HG02840 (cell line): ENCODE results near the gene DHCR24.

Experiments used
- ATAC-seq: cut with Tn5 transposase; IDR thresholded peaks from one replicate; pipeline ENCODE4 v1.9.1; 2021; ENCODE audit warnings: mild to moderate bottlenecking, moderate library complexity, moderate number of reproducible peaks; ENCODE audit not compliant: unreplicated experiment, low FRiP score

The DHCR24 gene

DNA sequence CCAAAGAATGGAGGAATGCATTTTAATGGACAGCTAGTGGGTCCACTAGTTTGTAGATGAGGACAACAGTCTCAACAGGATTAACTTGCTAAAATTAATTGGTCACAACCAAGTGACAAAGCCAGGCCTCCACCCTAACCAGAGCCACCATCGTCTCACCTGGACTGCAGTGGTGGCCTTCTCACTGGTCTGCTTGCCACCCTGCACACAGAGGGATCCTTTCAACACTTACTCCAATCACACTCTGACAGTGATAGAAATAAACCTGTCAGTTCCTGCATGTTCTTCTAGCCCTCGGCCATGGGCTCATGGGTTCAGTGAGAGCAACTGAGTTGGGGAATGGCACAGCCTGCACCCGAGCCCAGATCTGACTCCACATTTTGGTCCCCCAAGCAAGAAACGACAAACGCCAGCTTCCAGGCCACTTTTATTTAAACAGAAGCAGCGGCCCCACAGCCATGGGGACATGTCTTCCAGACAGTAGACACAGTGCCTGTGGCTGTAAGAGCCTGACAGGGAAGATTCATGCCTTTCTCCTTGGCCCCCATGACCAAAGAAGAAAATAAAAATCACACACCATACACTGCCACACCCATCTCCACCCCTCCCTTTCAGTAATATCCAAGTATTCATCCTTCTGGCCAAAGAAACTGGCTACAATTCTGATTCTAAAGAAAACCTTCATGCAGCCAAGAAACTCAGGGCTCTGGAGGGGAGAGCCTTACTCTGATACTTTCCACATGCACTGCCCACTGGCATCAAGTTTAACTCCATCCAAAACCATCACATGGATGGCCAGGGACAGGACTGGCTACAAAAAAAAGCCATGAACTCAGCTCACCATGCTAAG, 37.6 kb downstream of the DHCR24 start:
- ATAC-seq: no peak

DNA sequence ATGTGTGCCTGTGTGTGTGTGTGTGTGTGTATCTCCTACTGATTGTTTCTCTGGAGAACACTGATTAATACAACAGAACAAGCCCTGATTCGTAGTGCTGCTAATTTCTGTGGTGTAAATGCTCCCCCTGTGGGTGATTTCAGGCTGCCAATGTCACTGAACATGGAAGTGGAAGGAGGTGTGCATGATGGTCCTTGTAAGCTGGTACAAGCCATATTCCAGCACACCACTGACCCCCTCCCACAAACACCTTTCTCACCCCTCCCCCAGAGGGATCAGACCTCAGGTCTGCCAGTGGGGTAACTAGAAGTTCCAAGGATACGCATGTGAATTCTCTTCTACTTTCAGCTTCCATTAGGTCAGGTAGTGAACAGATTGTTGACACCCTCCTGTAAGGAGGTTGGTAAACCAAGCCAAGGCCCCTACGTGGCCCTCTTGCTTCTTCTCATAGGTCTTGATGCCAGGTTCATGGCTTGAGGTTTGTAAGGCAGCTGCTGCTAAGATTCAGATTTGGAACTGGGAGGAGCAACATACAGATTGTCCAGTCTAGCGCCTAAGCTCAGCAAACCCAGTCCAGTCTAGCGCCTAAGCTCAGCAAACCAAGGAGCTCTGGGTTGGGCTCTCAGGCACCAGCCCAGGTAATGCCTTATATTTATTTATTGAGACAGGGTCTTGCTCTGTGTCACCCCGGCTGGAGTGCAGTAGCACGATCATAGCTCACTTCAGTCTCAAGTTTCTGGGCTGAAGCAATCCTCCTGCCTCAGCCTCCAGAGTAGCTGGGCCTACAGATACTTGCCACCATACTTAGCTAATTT, 38.7 kb downstream of the DHCR24 start:
- ATAC-seq: no peak

DNA sequence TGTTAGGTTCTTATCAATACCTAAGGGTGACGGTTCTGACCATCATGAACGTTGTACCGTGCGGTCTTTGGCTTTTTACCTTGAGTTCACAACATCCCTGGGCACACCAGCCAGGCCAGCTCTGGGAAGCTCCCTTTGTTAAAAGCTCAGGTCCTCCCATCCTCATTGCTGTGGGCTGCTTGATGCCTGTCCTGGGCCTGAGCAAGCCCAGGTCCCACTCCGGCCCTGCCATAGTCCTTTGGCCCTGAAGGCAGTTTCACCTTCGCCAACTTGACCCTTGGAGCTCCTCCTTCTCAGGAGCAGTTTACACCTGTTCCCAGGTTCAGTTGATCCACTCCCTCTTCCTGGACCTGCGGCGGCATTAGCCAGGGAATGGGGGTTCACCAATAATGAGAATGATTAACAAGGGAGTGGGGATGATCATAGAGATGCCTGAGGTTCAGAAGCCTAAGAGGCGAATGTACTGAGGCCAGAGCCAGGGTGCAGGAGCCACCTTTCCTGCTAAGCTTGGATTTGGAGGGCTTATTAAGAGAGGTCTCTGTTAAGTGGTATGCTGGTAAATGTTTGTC, 40.2 kb downstream of the DHCR24 start:
- ATAC-seq: no peak

DNA sequence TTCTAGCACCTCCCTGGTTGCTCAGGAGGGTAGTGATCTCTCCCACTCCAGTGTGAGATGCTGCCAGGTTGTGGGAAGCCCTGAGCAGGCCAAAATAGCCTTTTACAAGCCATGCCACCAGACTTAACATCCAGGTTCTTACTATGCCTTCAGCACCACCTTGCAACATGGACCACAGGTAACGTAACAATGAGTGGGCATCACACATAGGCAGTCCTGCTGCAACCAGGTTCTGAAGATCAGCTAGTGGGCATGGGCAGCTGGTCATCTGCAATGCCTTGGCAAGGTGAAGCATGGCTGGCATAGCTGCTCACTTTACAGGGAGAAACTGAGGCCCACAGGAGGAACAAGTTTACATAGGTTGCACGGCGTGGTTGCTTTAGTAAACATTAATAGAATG, 40.7 kb downstream of the DHCR24 start:
- no peak for ATAC-seq

DNA sequence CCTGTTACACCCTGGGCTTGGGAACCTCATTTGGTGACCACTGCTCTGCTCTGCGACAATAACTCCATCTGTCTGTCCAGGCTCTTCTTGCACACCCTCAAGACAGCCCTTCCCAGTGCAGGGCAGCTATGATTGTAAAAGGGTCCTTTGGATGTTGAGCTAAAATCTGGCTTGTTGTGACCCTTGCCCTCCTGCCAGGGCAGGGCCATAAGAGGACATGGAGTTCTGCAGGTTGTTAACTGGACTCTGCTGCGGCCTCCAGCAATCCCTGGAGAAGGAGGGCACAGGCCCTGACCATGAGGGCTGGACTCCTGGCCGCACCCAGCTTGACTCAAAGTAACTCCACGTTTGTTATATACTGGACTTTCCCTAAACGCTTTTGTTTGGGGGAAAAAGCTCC, 41.2 kb downstream of the DHCR24 start:
- ATAC-seq: no peak

DNA sequence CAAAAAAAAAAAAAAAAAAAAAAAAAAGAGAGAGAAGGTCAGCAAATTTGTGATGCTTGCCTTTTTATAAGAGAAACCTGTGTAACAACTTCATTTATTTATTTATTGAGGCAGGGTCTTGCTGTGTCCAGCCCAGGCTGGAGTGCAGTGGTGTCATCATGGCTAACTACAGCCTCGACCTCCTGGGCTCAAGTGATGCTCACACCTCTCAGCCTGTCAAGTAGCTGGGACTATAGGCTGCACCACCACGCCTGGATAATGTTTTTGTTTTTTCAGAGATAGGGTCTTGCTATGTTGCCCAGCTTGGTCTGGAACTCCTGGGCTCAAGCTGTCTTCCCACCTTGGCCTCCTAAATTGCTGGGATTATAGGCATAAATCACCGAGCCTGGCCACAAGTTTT, 42.4 kb downstream of the DHCR24 start:
- ATAC-seq: no peak

DNA sequence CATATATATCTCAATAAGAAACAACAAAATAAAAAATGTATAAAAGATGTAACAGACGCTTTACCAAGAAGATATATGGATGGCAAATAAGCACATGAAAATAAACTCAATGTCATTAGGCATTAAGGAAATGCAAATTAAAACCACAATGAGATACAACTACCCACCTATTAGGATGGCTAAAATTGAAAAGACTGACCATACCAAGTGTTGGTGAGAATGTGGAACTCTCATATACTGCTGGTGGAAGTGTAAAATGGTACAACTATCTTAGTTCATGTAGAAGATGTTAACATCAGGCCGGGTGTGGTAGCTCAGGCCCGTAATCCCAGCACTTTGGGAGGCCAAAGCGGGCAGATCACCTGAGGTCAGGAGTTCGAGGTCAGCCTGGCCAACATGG, 43.5 kb downstream of the DHCR24 start:
- ATAC-seq: no peak

DNA sequence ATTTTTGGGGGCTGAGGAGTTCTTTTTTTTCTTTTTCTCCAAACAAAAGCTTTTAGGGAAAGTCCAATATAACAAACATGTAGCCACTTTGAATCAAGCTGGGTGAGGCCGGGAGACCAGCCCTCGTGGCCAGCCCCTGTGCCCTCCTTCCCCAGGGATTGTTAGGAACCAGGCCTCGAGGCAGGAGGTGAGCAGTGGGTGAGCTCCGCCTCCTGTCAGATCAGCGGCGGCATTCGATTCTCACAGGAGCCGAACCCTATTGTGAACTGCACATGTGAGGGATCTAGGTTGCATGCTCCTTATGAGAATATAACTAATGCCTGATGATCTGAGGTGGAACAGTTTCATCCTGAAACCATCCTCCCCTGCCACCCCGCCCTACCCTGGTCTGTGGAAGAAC, 44.0 kb downstream of the DHCR24 start:
- no peak for ATAC-seq

DNA sequence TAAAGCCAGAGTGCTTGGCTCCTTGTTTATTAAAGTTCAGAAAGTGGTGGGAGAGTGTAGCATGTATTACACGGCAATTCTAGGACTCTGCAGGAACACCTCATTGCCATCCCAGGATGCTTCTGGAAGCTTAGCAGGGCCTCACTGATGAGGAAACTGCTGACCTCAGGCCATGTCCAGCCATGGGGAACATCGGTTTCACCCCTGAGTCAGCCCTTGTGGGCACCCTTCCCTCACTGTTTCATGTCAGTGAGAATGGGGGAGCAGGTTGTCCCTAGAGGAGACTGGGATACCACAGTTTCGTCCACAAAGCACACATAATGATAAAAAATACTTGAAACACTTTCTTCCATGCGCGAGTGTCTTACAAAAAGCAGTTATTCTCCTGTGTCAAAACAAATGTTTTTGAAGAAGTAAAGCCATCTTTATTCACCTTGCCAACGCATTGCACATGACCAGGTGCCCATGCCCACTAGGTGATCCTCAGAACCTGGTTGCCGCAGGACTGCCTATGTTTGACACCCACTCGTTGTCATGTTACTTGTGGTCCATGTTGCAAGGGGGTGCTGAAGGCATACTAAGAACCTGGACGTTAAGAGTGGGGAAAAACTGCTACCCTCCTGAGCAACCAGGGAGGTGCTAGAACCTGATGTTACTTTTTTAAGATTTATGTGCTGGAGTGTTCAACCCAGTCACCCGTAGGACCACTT, 44.6 kb downstream of the DHCR24 start:
- no peak for ATAC-seq

DNA sequence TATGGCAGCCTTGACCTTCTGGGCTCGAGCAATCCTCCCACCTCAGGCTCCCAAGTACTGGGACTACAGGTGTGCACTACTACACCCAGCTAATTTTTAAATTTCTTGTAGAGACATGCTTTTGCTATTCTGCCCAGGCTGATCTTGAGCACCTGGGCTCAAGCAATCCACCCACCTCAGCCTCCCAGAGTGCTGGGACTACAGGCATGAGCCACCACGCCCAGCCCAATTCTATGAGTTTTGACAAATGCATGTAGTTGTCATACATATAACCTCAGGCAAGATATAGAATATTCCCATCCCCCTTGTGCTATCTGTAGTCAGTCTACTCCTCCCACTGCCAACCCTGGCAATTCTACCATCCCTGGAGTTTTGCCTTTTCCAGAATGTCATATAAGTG, 47.2 kb downstream of the DHCR24 start:
- ATAC-seq: no peak

DNA sequence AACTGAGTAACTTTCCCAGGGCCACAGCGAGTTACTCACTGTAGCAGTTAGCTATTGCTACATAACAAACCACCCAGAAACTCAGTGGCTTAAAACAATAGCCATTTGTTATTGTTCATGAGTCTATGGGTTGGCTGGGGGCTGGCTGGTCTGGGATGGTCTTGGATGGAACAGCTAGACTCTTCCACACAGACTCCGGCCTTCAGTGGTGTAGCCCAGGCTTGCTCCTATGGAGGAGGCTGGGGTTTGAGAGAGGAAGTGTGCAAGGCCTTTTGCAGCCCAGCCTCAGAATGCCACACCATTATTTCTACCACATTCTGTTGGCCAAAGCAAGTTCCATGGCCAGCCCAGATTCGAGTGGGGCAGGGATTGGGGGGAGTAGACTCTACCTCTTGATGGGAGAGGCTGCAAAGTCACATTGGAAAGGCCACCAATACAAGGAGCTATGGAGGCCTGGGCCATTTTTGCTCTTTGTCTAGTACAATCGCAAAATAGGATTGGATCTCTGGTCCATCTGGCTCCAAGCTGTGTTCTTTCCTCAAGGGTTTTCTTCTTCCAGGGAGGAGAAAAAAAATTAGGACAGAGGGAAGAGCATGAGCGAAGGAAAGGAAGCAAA, 48.3 kb downstream of the DHCR24 start:
- no peak for ATAC-seq

DNA sequence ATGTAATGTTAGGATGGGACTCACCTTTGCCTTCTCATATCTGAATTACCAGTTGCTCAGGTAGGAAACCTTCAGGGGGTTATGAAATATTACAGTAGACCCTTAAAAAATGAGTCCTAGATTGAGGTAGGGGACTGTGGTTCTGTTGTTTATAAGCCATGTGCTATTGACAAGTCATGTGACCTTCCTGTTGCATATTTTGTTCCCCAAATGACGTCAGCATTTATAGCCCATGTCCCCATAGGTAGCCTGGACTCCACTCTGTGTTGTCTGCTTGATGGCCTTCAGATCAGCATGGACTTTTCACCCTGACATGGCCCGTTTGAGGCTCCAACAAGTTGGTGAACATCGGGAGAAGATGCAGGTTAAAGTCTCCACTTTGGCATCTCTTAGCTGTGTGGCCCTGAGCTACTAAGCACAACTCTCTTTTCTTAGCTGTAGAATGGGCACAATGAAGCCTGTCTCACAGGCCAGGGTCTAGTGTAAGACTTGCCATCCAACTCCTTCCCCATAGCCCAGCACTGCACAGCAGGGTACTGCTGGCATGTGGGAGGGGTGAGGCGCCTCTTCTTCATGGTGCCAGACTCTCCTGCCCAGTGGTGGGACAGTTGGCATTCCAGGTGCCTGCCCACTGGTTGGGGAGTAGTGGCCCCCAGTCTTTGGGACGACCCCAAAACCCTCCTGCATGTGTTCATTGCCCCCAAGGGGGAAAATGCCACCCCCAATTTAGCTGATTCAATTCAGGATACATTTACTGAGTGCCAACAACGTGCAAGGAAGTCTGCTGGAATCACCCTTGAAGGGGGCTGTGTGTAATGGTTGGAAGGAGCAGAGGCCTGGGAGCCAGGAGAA, 49.8 kb downstream of the DHCR24 start:
- ATAC-seq: no peak

DNA sequence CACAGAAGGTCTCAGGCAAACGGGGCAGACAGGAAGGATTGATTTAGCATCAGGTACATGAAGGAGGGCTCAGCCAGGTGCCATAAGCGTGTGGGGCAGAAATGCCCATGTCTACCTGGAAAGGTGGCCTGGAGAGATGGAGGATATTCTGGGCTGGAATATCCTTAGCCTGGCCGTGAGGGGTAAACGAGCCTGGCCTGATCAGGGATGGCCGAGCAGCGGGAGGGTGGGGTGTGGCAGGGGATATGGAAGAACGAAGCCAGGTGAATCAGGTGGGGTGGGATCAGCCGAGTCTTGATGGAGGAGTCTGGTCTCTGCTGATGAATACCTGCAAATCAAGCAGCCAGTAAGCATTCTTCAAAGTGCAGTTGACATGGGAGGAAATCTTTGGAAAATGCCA, 50.4 kb downstream of the DHCR24 start:
- no peak for ATAC-seq

DNA sequence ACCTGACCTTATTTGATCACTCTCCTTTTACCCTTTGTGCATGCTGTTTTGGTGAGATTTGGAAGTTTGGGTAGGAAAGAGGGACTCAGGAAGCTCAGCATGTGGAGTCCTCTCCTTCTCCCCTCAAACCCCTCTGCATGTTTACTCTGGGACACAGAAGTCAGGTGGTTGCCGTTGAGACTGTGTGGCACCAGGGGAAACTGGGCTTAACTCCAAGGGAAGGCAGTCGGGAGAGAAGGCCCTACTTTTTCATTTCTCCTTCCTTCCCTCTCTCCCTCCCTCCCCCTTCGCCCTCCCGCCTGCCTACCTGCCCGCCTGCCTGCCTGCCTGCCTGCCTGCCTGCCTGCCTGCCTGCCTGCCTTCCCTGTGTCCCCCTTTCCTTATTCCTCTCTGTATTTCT, 51.0 kb downstream of the DHCR24 start:
- no peak for ATAC-seq

DNA sequence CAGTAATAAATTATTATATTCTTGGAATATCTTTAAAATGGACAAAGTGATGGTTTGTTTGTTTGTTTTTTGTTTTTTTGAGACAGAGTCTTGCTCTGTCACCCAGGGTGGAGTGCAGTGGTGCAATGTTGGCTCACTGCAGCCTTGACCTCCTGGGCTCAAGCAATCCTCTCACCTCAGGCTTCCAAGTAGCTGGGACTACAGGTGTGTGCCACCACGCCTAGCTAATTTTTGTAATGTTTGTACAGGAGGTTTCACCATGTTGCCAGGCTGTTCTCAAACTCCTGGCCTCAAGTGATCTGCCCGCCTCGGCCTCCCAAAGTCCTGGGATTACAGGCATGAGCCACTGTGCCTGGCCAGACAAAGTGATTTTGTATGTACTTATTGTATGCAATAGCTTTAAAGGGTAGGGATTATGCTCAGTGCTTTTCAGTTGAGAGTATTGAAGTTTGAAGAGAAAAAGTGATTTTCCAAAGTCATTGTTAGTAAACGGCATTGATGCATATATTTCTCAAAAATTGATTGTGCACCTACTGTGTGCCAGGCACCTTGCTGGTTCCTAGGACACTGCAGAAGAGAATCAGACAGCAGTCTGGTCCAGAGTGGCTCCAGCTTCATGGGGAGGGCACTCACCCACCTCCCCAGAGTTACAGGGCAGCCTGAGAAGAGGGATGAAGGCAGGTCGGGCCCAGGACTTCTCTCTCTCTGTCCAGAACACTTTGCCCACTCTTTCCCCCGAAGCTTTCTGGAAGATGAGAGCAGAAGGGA, 51.7 kb downstream of the DHCR24 start:
- no peak for ATAC-seq

DNA sequence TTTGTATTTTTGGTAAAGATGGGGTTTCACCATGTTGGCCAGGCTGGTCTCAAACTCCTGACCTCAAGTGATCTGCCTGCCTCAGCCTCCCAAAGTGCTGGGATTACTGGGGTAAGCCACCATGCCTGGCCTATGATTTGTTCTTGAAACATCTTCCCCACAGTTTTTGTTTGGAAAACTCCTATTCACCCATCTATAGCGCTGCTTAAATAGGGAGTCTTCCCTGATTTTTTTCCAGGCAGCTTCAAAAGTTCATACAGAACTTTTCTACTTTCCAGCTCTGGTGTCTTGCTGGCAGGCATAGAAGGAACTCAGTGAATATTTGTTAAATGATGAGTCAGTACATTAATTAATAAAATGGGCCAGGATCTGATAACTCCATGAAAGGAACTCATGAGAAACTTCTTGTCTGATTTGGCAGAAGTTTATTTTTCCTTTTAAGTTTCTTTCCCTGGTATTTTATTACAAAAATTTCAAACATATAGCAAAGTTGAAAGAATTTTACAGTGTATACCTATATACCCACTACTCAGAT, 52.9 kb downstream of the DHCR24 start:
- no peak for ATAC-seq

DNA sequence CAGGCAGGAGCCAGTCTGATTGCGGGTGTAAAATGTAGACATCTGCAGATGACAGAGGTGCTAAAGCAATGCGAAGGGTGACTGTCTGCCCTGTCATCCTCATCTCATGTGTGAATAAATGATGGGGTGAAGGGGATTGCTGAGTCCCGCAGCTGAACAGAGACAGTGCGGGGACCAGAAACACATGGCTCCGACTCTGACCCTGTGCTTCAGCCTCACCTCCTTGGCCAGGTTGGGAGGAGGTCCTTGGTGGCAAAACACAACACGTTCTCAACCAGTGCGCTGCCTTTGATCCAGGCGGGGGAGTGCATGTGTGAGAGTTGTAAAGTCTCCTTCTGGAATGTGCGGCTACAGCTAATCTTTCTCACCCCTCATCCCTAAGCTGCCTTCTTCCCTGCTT, 53.9 kb downstream of the DHCR24 start:
- no peak for ATAC-seq

DNA sequence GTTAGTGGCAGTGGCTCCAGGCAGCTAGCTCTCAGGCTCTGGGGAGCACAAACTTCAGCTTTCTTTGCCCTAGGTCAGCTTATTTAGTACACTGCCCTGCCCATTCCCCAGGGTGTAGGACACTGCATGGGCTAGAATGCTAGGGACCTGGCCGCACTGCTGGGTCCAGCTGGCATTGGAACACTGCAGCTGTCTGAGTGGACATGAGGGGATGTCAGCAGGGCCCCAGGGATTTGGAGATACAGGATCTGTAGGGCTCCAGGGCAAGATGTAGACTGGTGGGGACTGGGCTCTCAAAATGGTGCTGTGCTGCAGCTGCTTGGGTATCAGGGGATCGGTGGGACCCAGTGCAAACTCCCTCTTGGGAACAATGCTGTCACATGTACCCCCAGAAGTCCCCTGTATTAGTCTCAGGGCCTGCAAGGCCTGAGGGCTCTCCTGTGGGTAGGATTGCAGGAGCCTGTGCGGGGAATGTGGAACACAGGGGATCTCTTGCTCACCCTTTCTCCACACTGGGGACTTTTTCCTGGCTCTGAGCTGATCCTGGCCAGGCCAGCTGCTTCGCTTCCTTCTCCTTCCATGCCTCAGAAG, 60.7 kb downstream of the DHCR24 start:
- ATAC-seq: no peak
